ENCODE data around the gene PARP12. TPM values are rescaled to one million over a fixed set of nuclear protein-coding genes. Genes with fewer than 3 reads are reported as not detected.

Gene PARP12
- total RNA-seq, 1 donor from 2014 or later, result 58.1 TPM

- DNase-seq (ENCODE audit: low read depth), result no peak
- no peak overlapping the region for H3K27ac ChIP-seq (ENCODE audit: low read depth, low read length)
Observed at GRCh38 chr7:140007051-140007690, 55.6 kb downstream of the PARP12 start.

GRCh38 chr7:140006600-140006999, 56.2 kb downstream of the PARP12 start:
- Histone ChIP-seq H3K9ac (ENCODE audit: low read length) (no peak overlapping the region), H3K79me2 (ENCODE audit: insufficient read depth, low read length) (no peaks in the 10 kb centered on the region), H3K27me3 (ENCODE audit: insufficient read depth, low read length) (peaks cover 9% of the 10 kb centered on the region), H3K4me1 (ENCODE audit: insufficient read depth, low read length) (no peaks in the 10 kb centered on the region), H3K27ac (ENCODE audit: low read depth, low read length) (no peak overlapping the region), H3K4me2 (ENCODE audit: low read length) (no peak overlapping the region), H3K9me3 (ENCODE audit: insufficient read depth, low read depth, low read length) (no peaks in the 10 kb centered on the region), H3K36me3 (ENCODE audit: insufficient read depth, low read length) (no peaks in the 10 kb centered on the region), H4K20me1 (ENCODE audit: insufficient read depth, low read length) (no peaks in the 10 kb centered on the region), H3K4me3 (ENCODE audit: insufficient read depth, low read depth, low read length) (no peak overlapping the region), H2AFZ (ENCODE audit: low read depth, low read length) (no peak overlapping the region)
- peaks cover 26% of the 10 kb centered on the region for H3K27me3 Mint-ChIP-seq (ENCODE audit: low read depth, unreplicated experiment)
- H3K9me3 Mint-ChIP-seq (ENCODE audit: unreplicated experiment), result no peaks in the 10 kb centered on the region
- TF ChIP-seq EZH2 (IDR thresholded peaks at IDR 0.05; ENCODE audit: insufficient read depth, low read length) (no peak), CTCF (IDR thresholded peaks at IDR 0.05; ENCODE audit: insufficient read depth, low read depth, low read length) (no peak)
- H3K36me3 Mint-ChIP-seq (ENCODE audit: low read depth, unreplicated experiment), result no peaks in the 10 kb centered on the region
- FAIRE-seq, result no peak
- no peaks in the 10 kb centered on the region for H3K4me1 Mint-ChIP-seq (ENCODE audit: low read depth, unreplicated experiment)
- H3K4me3 Mint-ChIP-seq (ENCODE audit: unreplicated experiment), result no peak overlapping the region
- H3K27ac Mint-ChIP-seq (ENCODE audit: unreplicated experiment), result no peak overlapping the region
- no peak for DNase-seq (ENCODE audit: low read depth)

More at GRCh38 chr7:140007051-140007690, 55.6 kb downstream of the PARP12 start:
- H4K20me1 ChIP-seq (ENCODE audit: insufficient read depth, low read length), result no peaks in the 10 kb centered on the region
- H3K27me3 ChIP-seq (ENCODE audit: insufficient read depth, low read length), result peaks cover 13% of the 10 kb centered on the region
- no peak for TF ChIP-seq EZH2 (IDR thresholded peaks at IDR 0.05; ENCODE audit: insufficient read depth, low read length)
- TF ChIP-seq CTCF (IDR thresholded peaks at IDR 0.05; ENCODE audit: insufficient read depth, low read depth, low read length), result no peak
- no peaks in the 10 kb centered on the region for H3K4me1 ChIP-seq (ENCODE audit: insufficient read depth, low read length)
- H3K36me3 ChIP-seq (ENCODE audit: insufficient read depth, low read length), result no peaks in the 10 kb centered on the region
- H2AFZ ChIP-seq (ENCODE audit: low read depth, low read length), result no peak overlapping the region
- H3K4me2 ChIP-seq (ENCODE audit: low read length), result no peak overlapping the region
- no peak overlapping the region for H3K9ac ChIP-seq (ENCODE audit: low read length)
- peaks cover 30% of the 10 kb centered on the region for H3K27me3 Mint-ChIP-seq (ENCODE audit: low read depth, unreplicated experiment)
- no peak for FAIRE-seq
- H3K4me3 ChIP-seq (ENCODE audit: insufficient read depth, low read depth, low read length), result no peak overlapping the region
- no peak overlapping the region for H3K27ac Mint-ChIP-seq (ENCODE audit: unreplicated experiment)
- H3K4me3 Mint-ChIP-seq (ENCODE audit: unreplicated experiment), result no peak overlapping the region
- H3K36me3 Mint-ChIP-seq (ENCODE audit: low read depth, unreplicated experiment), result no peaks in the 10 kb centered on the region
- H3K79me2 ChIP-seq (ENCODE audit: insufficient read depth, low read length), result no peaks in the 10 kb centered on the region
- no peaks in the 10 kb centered on the region for H3K9me3 ChIP-seq (ENCODE audit: insufficient read depth, low read depth, low read length)
- no peaks in the 10 kb centered on the region for H3K4me1 Mint-ChIP-seq (ENCODE audit: low read depth, unreplicated experiment)
- H3K9me3 Mint-ChIP-seq (ENCODE audit: unreplicated experiment), result no peaks in the 10 kb centered on the region

- Mint-ChIP-seq H3K4me3 (ENCODE audit: unreplicated experiment) (no peak overlapping the region), H3K9me3 (ENCODE audit: unreplicated experiment) (no peaks in the 10 kb centered on the region), H3K27ac (ENCODE audit: unreplicated experiment) (no peak overlapping the region), H3K4me1 (ENCODE audit: low read depth, unreplicated experiment) (no peaks in the 10 kb centered on the region), H3K27me3 (ENCODE audit: low read depth, unreplicated experiment) (peaks cover 22% of the 10 kb centered on the region), H3K36me3 (ENCODE audit: low read depth, unreplicated experiment) (no peaks in the 10 kb centered on the region)
- no peaks in the 10 kb centered on the region for H3K4me1 ChIP-seq (ENCODE audit: insufficient read depth, low read length)
- no peak overlapping the region for H2AFZ ChIP-seq (ENCODE audit: low read depth, low read length)
- FAIRE-seq, result no peak
- TF ChIP-seq EZH2 (IDR thresholded peaks at IDR 0.05; ENCODE audit: insufficient read depth, low read length) (no peak), CTCF (IDR thresholded peaks at IDR 0.05; ENCODE audit: insufficient read depth, low read depth, low read length) (peak; percentile 12)
- H3K79me2 ChIP-seq (ENCODE audit: insufficient read depth, low read length), result no peaks in the 10 kb centered on the region
- H3K27ac ChIP-seq (ENCODE audit: low read depth, low read length), result no peak overlapping the region
- peaks cover 9% of the 10 kb centered on the region for H3K27me3 ChIP-seq (ENCODE audit: insufficient read depth, low read length)
- H3K4me3 ChIP-seq (ENCODE audit: insufficient read depth, low read depth, low read length), result no peak overlapping the region
- no peaks in the 10 kb centered on the region for H3K9me3 ChIP-seq (ENCODE audit: insufficient read depth, low read depth, low read length)
- H3K36me3 ChIP-seq (ENCODE audit: insufficient read depth, low read length), result no peaks in the 10 kb centered on the region
- no peaks in the 10 kb centered on the region for H4K20me1 ChIP-seq (ENCODE audit: insufficient read depth, low read length)
- no peak overlapping the region for H3K9ac ChIP-seq (ENCODE audit: low read length)
- H3K4me2 ChIP-seq (ENCODE audit: low read length), result no peak overlapping the region
- no peak for DNase-seq (ENCODE audit: low read depth)
Observed at GRCh38 chr7:140005754-140006503, 56.8 kb downstream of the PARP12 start.
